Prostate gland (tissue), 2 donors: ENCODE results near the gene MBNL2.

ENCODE experiments used
- CTCF ChIP-seq, 4 experiments: fragments of 200-600 bp in 2 of 4; fragments of 450-650 bp in 2 of 4; sonication (generic) in 2 of 4; IDR thresholded peaks; 1 replicate in 3 of 4; 2 replicates in 1 of 4; pipeline ENCODE4 v1.5.1; 2016 to 2019; ENCODE audit warnings: antibody characterized with exemption in 4 of 4, mild to moderate bottlenecking in 2 of 4, moderate library complexity in 2 of 4
- POLR2AphosphoS5 ChIP-seq: sonication (generic); formaldehyde crosslinking; IDR thresholded peaks from one replicate; pipeline ENCODE4 v1.6.1; 2017; ENCODE audit warnings: antibody characterized with exemption

GRCh38 chr13:97408938-97409337 is 186.8 kb downstream of the MBNL2 start:
- TF ChIP-seq CTCF (IDR thresholded peaks at IDR 0.05), result no peak
- TF ChIP-seq POLR2AphosphoS5, result no peak
